NCI-H1436 (cell line): ENCODE measurements around the gene FERMT3.
A peak's percentile ranks its signal among the peaks of the same experiment; 100 is the strongest.
"Not testable (repeated sequence)": the region's sequence is repeated elsewhere in the genome, so short reads cannot be mapped to it uniquely, and the experiment has no call there.

Source experiments
- DNase-seq: peaks from one replicate; lab custom pipeline; 2025; lab: John Stamatoyannopoulos, UW

The FERMT3 gene

DNA sequence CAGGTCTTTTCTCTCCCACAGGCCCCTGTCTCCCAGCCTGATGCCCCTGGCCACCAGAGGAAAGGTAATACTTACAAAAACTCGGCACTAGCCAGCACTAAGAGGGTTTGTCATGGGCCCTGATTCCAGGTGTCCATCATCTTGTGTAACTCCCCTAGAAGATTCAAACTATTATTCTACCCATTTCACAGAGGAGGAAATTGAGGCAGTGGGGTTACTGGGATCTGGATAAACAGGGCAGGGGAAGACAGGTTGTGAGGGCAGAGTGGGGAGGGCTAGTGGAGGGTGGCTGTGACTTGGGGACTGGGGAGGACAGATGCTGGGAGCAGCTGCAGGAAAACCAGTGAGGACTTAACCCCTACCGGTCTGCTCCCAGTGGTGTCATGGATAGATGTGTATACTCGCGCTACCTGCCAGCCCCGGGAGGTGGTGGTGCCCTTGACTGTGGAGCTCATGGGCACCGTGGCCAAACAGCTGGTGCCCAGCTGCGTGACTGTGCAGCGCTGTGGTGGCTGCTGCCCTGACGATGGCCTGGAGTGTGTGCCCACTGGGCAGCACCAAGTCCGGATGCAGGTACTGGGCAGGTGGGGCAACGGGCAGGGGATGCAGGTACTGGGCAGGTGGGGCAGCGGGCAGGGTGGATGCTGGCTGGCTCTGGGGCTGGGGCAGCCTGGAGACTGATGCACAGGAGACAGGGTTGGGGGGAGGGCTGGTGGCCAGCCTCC is 29.1 kb downstream of the FERMT3 start:
- DNase-seq, result no peak

DNA sequence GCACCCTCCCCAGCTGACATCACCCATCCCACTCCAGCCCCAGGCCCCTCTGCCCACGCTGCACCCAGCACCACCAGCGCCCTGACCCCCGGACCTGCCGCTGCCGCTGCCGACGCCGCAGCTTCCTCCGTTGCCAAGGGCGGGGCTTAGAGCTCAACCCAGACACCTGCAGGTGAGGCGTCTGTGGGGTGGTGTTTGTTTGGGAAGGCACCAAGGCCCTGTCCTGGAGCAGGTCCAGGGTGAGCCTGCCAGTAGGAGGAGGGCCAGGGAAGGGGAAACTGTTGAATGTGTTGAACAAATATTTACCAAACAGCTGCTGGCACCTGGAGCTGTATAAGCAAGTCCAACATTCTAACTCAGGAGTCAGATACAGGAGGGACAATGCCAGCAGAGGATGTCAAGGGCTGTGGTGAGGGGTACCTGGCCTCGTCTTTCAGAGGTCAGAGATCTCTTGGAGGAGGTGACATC is 31.0 kb downstream of the FERMT3 start:
- no peak for DNase-seq

DNA sequence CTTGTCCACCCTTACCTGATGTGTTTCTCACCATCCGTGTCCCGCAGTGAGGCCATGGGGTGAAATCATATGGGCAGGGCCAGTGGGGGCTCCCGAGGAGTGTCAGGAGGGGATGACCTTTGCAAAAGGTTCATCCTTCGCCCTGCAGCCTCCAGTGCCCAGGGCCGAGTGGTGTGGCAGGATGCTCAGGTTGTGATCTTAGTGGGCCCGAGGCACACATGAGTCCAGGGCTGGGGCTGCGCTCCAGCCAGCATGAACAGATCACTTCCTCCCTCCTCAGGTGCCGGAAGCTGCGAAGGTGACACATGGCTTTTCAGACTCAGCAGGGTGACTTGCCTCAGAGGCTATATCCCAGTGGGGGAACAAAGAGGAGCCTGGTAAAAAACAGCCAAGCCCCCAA is 31.6 kb downstream of the FERMT3 start:
- DNase-seq, result no peak

DNA sequence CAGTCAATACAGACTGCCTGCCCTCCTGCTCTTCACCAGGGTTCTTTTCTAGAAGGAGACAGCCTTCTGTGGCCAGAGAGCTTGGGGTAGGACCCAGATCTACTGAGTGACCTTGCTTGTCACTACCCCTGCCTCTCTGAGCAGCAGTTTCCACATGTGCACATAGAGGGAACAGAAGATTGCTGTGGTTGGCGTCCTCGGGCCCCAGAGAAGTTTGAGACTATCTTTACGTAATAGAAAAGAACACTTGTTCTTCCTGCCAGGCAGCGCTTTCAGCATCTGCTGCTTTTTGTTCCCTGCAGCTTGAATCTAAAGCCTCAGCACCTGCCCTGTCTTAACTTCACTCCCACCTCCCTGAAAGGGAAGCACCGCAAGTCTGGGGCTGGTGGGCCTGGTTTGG is 32.5 kb downstream of the FERMT3 start:
- DNase-seq, result no peak

DNA sequence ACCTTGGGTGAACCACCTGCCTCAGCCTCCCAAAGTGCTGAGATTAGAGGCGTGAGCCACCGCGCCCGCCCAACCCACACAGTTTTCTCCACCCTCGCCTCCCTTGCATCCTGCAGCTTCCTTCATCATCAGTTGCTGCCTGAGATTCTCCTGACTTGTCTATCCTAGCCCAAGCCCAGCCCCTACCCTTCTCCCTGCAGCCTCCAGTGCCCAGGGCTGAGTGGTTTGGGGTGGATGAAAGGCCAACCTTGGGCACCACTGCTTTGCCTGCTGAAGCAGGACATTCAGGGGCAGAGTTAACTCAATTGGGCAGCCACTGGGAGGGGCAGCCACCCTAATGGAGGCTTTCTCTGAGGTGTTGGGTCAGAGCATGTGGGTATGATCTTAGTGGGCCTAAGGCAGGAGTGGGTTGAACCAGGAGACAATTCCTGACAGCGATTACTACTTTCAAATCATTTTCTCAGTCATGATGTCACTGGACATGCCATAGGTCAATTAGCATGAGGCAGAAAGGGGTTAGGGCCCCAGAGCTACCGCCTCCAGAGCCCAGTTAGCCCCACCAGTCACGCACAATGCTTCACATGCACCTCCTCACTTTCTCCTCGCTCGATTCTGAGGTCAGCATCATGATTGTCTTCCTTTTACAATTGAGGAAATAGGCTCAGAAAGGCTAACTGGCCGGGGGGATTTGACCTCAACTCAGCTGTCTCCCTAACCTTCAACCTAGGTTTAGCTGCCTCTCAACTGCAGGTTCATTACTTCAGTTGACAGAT is 33.3 kb downstream of the FERMT3 start:
- DNase-seq, result no peak

DNA sequence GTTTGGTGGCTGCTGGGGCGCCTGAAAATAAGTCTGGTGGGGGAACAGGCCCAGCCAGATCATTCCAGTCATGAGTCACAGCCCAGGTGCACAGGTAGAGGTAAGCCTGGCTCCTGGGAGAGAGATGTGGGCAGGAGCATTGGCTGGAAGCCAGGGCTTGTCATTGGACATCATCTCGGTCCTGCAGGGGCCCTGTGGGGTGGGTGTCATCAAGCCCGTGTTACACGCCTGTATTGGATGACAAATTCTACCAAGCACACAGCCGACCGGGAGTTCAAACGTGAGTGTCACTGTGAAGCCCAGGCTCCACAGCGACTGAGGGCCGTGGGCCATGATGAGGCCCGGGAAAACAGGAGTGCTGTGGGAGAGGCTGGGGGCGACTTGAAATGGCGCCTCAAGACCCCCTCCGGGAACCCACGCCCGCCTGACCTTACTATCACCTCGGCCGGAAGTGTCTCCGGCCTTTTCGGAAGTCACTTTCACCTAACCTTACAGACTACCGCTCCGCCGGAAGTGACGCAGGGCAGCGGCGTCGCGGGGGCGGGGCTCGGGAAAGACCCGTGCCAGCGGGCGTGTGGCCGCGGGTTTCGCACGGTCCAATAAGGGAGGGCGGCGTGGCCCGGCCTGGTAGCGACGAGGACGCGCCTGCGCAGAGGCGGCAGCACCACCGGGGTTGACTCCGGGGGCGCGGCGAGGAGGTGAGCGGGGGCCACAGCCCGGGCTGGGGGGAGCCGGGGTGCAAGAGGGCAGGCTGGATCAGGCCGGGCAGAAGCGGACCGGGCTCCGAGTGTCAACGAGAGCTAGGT is 34.1 kb downstream of the FERMT3 start, which contains the start of gene FKBP2:
TSS of gene FKBP2 (plus strand) at position 661 of the 806 bp plus-strand sequence. CDS start 1,293 bp downstream, outside the sequence.
- peak; percentile 95 for DNase-seq

DNA sequence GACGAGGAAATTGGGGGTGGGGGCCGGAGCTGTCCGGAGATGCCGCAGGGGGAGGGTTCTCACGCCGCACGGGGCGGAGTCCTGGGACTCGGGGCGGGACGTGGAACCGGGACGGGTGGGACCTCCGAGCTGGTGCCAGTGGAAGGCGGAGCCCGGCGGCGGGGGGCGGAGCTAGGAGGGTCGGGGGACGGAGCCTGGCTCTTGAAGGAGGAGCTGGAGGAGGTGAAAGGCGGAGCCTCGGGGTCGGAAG is 34.6 kb downstream of the FERMT3 start:
- no peak for DNase-seq

DNA sequence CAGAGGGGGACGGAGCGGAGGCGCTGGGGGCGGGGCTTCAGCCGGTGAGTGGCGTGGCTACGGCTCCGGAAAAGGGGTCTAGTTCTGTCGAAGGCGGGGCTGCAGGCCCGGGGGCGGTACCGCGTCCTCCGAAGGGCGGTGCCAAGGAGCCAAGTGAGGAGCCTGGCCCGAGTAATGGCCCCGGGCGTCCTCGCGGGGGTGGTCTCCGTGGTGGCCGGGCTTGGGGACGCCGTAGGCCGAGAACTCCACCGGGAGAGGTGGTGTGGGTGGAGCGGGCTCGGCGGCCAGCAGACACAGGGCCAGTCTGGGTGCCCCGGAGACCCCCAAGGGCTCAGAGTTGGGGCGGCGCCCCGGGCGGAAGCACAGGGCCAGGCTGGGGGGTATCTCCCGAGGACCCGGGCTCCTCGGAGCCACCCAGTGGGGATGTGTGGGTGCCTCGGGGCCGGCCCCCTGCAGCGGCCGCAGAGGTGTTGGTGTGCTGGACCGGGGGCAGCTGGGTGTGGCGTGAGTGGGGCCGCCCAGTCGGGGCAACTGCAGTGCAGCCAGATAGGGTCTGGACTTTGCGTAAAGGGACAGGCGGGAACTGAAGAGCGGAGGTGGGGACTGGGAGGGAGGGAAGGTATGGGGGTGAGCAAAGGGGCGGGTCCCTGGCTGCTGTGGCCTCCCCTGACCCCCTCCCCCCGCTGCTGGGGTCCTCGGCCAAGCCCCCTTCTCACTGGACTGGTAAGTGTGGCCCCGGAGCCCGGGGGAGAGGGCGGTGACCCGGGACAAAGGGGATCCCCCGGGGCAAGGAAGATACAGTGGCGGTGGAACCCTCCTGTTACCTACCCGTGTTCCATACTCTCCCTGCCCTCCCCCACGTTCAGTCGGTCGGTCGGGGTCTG is 35.2 kb downstream of the FERMT3 start:
- peak; percentile 97 for DNase-seq

DNA sequence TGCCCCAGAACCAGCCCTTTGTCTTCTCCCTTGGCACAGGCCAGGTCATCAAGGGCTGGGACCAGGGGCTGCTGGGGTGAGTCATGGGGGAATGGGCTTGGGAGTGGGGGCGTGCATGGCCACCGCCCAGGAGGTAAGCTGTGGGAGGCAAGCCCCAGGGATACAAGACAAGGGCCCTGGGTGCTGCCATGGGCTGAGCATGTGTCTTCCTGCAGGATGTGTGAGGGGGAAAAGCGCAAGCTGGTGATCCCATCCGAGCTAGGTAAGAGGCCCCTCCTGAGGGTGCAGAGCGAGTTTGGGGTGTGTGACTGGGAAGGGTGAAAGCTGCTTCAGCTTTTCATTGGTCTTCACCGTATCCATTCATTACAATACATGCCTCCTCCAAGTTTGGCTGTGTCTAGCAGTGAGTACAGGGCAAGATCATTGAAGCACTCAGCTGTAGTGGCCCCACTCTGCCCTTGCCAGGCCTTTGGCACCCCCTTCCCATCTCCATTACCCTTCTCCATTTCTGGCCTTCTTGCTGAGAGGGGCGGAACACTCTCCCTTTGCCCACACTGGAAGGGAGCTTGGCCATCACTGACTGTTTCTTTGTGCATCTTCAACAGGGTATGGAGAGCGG is 36.8 kb downstream of the FERMT3 start:
- DNase-seq, result no peak

DNA sequence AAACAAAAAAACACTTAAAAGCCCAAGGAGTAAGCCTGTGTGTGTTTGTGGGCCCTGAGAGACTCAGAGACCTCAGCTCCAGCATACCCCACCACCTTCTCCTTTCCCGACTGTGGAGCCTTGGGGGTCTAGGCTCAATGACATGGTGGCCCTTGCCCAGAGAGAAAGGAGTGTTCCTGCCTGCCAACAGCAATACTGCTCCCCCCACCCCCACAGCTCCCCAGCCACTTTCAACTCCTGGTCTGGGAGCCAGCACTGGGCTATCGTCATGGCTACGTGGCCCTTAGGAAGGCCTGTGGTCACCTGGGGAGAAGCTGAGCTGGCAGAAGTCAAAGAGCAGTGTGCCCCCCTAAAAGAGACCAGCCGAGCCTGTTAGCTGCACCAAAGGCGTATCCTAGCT is 37.6 kb downstream of the FERMT3 start:
- no peak for DNase-seq

DNA sequence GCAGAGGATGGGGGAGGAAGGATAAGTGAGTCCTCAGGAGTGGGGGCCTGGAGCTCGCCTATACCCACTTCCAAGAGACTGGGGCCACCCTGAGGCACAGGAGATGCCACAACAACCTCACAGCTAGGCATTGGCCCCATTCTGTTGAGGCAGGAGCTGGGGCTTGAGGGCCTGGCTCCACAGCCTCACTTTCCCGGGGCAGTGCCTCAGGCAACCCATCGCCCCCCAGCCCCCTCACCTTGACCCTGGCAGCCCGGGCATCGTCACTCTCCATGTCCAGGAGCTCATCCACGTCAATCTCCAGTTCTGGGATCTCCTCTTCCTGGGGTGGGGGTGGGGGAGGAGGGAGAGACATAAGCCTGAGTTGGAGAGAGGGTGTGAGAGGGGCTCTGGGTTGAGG is 38.4 kb downstream of the FERMT3 start:
- DNase-seq, result no peak

DNA sequence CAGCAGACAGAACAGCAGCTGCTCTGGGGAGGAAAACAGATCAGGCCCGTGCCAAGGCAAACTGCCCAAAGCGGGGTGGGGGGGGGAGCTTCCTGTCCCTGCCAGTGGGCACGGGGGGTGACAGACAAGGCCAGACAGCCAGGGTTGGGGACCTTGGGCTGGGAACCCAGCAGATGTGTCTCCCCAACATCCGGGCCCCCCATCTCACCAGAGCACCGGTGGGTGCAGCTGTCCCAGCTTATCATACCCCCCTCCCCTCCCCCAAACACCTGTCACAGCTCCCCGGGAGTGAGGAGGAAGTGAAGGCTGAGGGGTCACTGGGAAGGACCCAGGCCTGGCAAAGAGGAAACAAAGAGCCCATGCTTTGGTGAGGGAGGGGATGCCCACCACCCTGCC is 38.9 kb downstream of the FERMT3 start:
- DNase-seq, result no peak

DNA sequence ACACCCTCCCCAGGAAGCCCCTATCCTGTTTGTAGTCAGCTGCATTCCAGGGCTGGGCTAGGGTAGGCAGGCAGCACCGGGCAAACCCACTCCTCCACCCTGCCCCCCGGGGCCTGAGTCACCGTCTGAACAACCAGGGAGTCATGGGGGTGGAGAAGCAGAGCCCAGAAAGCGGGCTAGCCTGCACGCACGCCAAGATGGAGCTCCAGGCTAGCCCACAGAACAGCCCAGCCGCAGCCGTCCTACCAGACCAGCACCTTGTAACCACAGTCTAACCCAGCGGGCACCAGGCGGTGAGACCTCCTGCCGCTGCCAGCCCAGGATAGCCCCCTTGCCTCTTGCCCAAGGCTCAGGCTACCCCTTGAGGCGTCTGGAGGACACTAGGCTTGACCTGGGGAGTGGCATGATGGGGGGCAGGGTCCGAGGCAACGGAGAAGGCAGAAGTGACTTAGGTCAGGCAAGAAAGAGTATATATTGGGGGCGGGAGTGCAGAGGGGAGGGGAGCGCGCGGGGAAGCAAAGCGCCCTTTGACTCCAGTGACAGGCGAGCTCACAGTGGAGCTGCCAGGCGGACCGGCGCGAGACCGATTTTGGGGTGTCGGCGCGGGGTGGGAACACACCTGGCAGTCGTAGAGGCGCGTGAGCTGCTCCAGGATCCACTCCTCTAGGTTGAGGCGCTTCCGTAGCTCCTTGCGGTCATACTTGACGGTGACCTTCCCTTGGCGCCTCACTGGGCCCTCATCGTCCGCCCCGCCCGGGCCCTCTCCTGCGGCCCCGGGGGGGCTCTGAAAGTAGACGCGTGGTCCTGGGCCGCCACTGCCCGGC is 39.5 kb downstream of the FERMT3 start:
- DNase-seq, result no peak

DNA sequence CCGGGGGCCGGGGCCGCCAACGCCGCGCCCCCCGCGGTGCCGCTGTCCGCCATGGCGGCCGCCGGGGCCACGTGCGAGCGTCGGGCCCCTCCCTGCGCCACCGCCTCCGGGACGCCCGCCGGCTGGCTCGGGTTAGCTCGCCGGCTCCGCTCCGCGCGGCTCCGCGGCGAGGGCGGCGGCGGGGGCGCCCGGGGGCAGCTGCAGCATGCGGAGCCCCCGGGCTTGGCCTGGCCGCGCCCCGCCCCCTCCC is 40.0 kb downstream of the FERMT3 start:
- not testable (repeated sequence) for DNase-seq

DNA sequence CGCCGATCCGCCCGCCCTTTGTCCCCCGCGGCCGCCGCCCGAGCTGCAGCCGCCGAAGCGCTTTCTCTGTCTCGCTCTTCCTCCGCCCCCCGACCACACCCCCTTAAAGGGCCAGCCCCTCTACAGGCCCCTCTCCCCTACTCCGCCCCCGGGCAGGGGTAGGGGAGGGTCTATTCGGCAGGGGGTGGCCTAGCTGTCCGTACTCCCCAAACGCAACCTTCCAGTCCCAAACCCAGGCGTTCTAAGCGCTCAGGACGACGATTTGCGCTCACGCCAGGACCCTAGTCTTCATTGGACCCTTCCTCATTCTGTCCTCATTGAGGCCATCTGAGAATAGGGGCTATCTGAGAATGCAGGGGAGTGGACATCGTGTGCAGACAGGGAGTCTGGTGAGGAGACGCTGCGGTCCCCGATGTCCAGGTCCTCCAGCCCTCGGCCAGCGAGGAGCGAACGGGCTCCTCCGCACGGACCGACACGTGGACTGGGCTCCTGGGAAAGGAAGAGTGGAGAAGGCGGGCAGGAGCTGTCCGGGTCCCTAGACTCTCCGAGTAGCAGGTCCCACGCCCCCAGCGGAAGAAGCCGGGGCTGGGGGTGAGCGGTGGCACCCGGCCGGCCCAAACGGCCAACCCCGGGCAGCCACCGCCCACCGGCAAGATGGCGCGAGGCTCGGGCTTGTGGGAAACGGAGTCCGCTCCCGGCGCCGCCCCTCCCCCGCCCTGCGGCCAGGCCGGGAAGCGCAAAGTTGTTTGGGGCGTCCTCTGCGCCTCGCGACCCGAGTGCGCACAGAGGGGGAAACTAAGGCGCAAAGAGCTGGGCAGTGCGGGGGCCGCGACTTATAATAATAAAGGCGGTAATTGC is 40.6 kb downstream of the FERMT3 start, which contains the start of gene PPP1R14B:
TSS of gene PPP1R14B (minus strand) at position 73 of the 858 bp plus-strand sequence. CDS start 270 bp downstream, outside the sequence.
- DNase-seq, result peak; percentile 73

DNA sequence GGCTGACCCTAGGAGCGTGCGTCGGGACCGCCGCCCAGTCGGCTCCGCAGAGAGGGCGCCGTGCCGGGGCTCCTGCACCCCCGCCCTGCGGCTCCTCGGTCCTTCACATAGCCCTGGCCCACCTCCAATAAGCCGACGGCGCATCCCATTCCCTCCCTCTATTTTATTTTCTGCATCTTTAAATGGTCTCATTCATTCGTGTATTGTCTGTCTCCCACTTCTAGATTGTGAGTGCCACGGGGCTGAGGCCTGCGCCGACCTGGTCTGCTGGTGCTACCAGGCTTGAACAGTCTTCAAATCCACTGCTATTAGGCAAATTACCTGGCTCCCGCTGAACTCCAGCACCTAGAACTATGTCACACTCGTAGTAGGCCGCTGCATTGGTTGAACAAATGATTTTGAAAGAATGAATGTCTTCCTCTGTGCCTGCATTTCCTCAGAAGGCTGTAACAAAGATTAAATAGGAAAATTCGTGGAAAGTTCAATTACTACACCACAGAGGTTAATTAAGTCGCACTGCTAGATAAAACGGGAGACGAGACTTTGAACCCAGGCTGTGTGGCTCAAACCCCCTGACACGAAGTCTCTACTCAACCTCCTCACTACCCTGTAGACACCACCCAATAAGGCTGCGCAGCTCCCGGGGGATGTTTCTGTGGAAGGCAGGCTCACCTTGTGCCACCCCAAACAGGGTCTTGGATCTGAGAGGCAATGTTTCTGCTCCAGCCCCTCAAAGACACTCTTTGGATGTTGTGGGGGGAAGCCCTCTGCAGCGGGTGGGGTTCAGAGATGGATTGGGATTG is 41.4 kb downstream of the FERMT3 start:
- DNase-seq, result no peak

DNA sequence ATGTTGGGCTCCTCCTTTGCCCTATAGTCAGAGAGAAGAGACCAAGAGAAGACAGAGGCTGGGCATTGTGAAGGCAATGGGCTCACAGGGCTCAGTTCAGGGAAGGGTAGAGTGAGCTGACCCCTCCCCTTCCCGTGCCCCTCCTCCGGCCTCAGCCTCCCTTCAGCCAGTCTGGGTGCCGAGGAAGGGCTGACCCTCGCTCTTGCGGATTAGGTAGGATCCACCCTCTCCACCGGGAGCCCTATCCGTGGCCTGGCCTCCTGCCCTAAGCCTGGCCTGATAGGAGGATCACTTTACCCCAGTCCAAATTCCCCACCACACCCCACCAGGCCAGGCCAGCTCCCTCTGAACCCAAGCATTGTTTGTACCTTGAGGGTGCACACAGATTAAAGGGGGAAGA is 42.1 kb downstream of the FERMT3 start:
- no peak for DNase-seq

DNA sequence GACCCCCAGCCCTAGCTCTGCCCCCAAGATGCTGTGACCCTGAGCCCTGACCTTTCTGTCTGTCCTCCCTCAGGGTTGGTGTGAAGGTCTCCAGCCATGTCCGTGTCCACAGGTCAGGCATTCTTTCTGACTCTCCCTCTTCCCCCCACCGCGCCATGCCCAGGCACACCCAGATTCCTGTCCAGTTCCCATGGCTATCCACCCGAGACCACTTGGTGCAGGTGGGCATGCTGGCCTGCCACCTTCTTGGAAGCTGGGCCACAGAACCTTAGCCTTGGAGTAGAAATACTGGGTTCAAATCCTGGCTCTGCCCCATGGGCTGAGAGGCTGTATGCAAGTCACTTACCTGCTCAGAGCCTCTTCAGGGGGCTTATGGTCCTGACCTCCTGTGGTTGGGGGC is 42.5 kb downstream of the FERMT3 start:
- DNase-seq, result no peak
